NCI-H2029 (cell line): ENCODE measurements around the gene PMM1.
"Not testable (repeated sequence)": the region's sequence is repeated elsewhere in the genome, so short reads cannot be mapped to it uniquely, and the experiment has no call there.

Source experiments
- DNase-seq: peaks from one replicate; lab custom pipeline; 2025; lab: John Stamatoyannopoulos, UW

PMM1 gene

GRCh38 chr22:41563051-41563711 is 26.5 kb downstream of the PMM1 start:
- no peak for DNase-seq

- DNase-seq, result no peak
Observed at GRCh38 chr22:41562461-41562860, 27.2 kb downstream of the PMM1 start.

- no peak for DNase-seq
Observed at GRCh38 chr22:41561788-41562187, 27.9 kb downstream of the PMM1 start.

GRCh38 chr22:41561335-41561734 is 28.3 kb downstream of the PMM1 start:
- no peak for DNase-seq

GRCh38 chr22:41560095-41560471 is 29.6 kb downstream of the PMM1 start:
- DNase-seq, result no peak

GRCh38 chr22:41558241-41558630 is 31.4 kb downstream of the PMM1 start:
- not testable (repeated sequence) for DNase-seq

GRCh38 chr22:41557401-41558240 is 32.0 kb downstream of the PMM1 start:
- peak; percentile 9 for DNase-seq

- no peak for DNase-seq
Observed at GRCh38 chr22:41556561-41556960, 33.1 kb downstream of the PMM1 start.

GRCh38 chr22:41555325-41555982 is 34.2 kb downstream of the PMM1 start:
- DNase-seq, result no peak

- no peak for DNase-seq
Observed at GRCh38 chr22:41551877-41552582, 37.6 kb downstream of the PMM1 start.

- no peak for DNase-seq
Observed at GRCh38 chr22:41550952-41551491, 38.6 kb downstream of the PMM1 start.

- DNase-seq, result no peak
Observed at GRCh38 chr22:41548830-41549211, 40.8 kb downstream of the PMM1 start.

- no peak for DNase-seq
Observed at GRCh38 chr22:41544671-41545476, 44.8 kb downstream of the PMM1 start.

- peak; percentile 96 for DNase-seq
Observed at GRCh38 chr22:41543854-41544670, 45.6 kb downstream of the PMM1 start, which contains the start of gene POLR3H. Gene POLR3H, minus strand, starts transcription at chr22:41544470. Its CDS starts 369 bp downstream, at chr22:41544101.

- no peak for DNase-seq
Observed at GRCh38 chr22:41542224-41542623, 47.4 kb downstream of the PMM1 start.

GRCh38 chr22:41541484-41541883 is 48.2 kb downstream of the PMM1 start:
- no peak for DNase-seq

- no peak for DNase-seq
Observed at GRCh38 chr22:41540365-41540764, 49.3 kb downstream of the PMM1 start.

GRCh38 chr22:41540006-41540315 is 49.7 kb downstream of the PMM1 start:
- no peak for DNase-seq

- DNase-seq, result no peak
Observed at GRCh38 chr22:41539146-41540005, 50.3 kb downstream of the PMM1 start.
